H9 (cell line): ENCODE data around the gene TMEM171. TPM values are rescaled to one million over a fixed set of nuclear protein-coding genes. Genes with fewer than 3 reads are reported as not detected.

ENCODE experiments used
- DNase-seq: peaks from one replicate; pipeline ENCODE4 v3.0.0-alpha.2; 2017
- H2AFZ ChIP-seq: one replicate; pipeline ENCODE4 v1.6.1; 2013; ENCODE audit warnings: mild to moderate bottlenecking, low read length, control low read depth, moderate library complexity
- H2AK5ac ChIP-seq: 2 replicates; pipeline ENCODE4 v1.6.1; 2013; ENCODE audit warnings: low read length, control low read depth, mixed read lengths; ENCODE audit not compliant: insufficient read length
- H2BK120ac ChIP-seq: one replicate; pipeline ENCODE4 v1.6.1; 2013; ENCODE audit warnings: low read depth, mild to moderate bottlenecking, low read length, control low read depth, inconsistent platforms; ENCODE audit not compliant: poor library complexity, severe bottlenecking
- H2BK12ac ChIP-seq: 2 replicates; pipeline ENCODE4 v1.6.1; 2013; ENCODE audit warnings: low read length, control low read depth, mixed read lengths, low read depth; ENCODE audit not compliant: insufficient read length
- H2BK15ac ChIP-seq: 2 replicates; pipeline ENCODE4 v1.6.1; 2013; ENCODE audit warnings: low read depth, low read length, control low read depth
- H2BK20ac ChIP-seq: one replicate; pipeline ENCODE4 v1.6.1; 2013; ENCODE audit warnings: low read depth, mild to moderate bottlenecking, low read length, control low read depth, inconsistent platforms; ENCODE audit not compliant: poor library complexity, severe bottlenecking
- H2BK5ac ChIP-seq: 2 replicates; pipeline ENCODE4 v1.6.1; 2013; ENCODE audit warnings: low read length, control low read depth, mixed read lengths; ENCODE audit not compliant: insufficient read length
- H3K14ac ChIP-seq: 2 replicates; pipeline ENCODE4 v1.6.1; 2013; ENCODE audit warnings: low read length, control low read depth; ENCODE audit not compliant: insufficient read depth
- H3K18ac ChIP-seq: 2 replicates; pipeline ENCODE4 v1.6.1; 2013; ENCODE audit warnings: low read depth, mild to moderate bottlenecking, mixed read lengths, low read length, control low read depth; ENCODE audit not compliant: insufficient read length
- H3K23ac ChIP-seq: 2 replicates; pipeline ENCODE4 v1.6.1; 2013; ENCODE audit warnings: low read length, control low read depth, mixed read lengths, low read depth; ENCODE audit not compliant: insufficient read length
- H3K23me2 ChIP-seq: 2 replicates; pipeline ENCODE4 v1.6.1; 2013; ENCODE audit warnings: low read depth, mild to moderate bottlenecking, mixed read lengths, low read length, control low read depth; ENCODE audit not compliant: insufficient read length, poor library complexity, severe bottlenecking
- H3K27ac ChIP-seq: 2 replicates; pipeline ENCODE4 v1.5.1; 2013; ENCODE audit warnings: low read length, control low read depth, mixed read lengths, low read depth; ENCODE audit not compliant: insufficient read length
- H3K27me3 ChIP-seq: 2 replicates; pipeline ENCODE4 v1.6.1; 2013; ENCODE audit warnings: low read length, control low read depth, inconsistent platforms; ENCODE audit not compliant: insufficient read depth
- H3K4ac ChIP-seq: 2 replicates; pipeline ENCODE4 v1.6.1; 2013; ENCODE audit warnings: low read depth, mild to moderate bottlenecking, control low read depth, inconsistent platforms, low read length, moderate library complexity
- H3K4me1 ChIP-seq: 2 replicates; pipeline ENCODE4 v1.6.1; 2013; ENCODE audit warnings: low read length, control low read depth, inconsistent platforms; ENCODE audit not compliant: insufficient read depth
- H3K4me2 ChIP-seq: 2 replicates; pipeline ENCODE4 v1.6.1; 2013; ENCODE audit warnings: low read length, control low read depth, mixed read lengths; ENCODE audit not compliant: insufficient read length, insufficient read depth
- H3K56ac ChIP-seq: 2 replicates; pipeline ENCODE4 v1.6.1; 2013; ENCODE audit warnings: low read depth, mild to moderate bottlenecking, mixed read lengths, low read length, control low read depth; ENCODE audit not compliant: insufficient read length
- H3K79me1 ChIP-seq: 2 replicates; pipeline ENCODE4 v1.6.1; 2013; ENCODE audit warnings: low read depth, mild to moderate bottlenecking, moderate library complexity, low read length, control low read depth, inconsistent platforms; ENCODE audit not compliant: insufficient read depth, poor library complexity, severe bottlenecking
- H3K79me2 ChIP-seq: 2 replicates; pipeline ENCODE4 v1.6.1; 2013; ENCODE audit warnings: low read length, control low read depth, inconsistent platforms; ENCODE audit not compliant: insufficient read depth
- H3K9ac ChIP-seq: 2 replicates; pipeline ENCODE4 v1.6.1; 2013; ENCODE audit warnings: low read length, control low read depth, mixed read lengths; ENCODE audit not compliant: insufficient read length; ENCODE audit errors: extremely low read depth
- H3K9me3 ChIP-seq: one replicate; pipeline ENCODE4 v1.6.1; 2013; ENCODE audit warnings: low read depth, low read length, inconsistent platforms; ENCODE audit not compliant: control insufficient read depth
- H3T11ph ChIP-seq: one replicate; pipeline ENCODE4 v1.6.1; 2013; ENCODE audit warnings: mild to moderate bottlenecking, low read length, control low read depth, inconsistent platforms
- H4K20me1 ChIP-seq: one replicate; pipeline ENCODE4 v1.6.1; 2013; ENCODE audit not compliant: control insufficient read depth, insufficient read length, insufficient read depth
- H4K5ac ChIP-seq: 2 replicates; pipeline ENCODE4 v1.6.1; 2013; ENCODE audit warnings: low read depth, mild to moderate bottlenecking, mixed read lengths, low read length, control low read depth; ENCODE audit not compliant: insufficient read length
- H4K8ac ChIP-seq: replicated peaks from 2 replicates; pipeline ENCODE4 v1.6.1; 2013; ENCODE audit warnings: low read length, control low read depth, mixed read lengths, low read depth; ENCODE audit not compliant: insufficient read length
- H4K91ac ChIP-seq: 2 replicates; pipeline ENCODE4 v1.6.1; 2013; ENCODE audit warnings: low read depth, mild to moderate bottlenecking, moderate library complexity, mixed read lengths, low read length, control low read depth; ENCODE audit not compliant: insufficient read length
- H3K27ac Mint-ChIP-seq, 3 experiments: 2 replicates in 2 of 3; 3 replicates in 1 of 3; pipeline ENCODE4 v1.8.0; 2020 to 2021; ENCODE audit warnings: mixed read lengths in 3 of 3, mild to moderate bottlenecking in 1 of 3, moderate library complexity in 1 of 3
- H3K27me3 Mint-ChIP-seq: 2 replicates; pipeline ENCODE4 v1.8.0; 2021; ENCODE audit warnings: low read depth, mild to moderate bottlenecking, moderate library complexity, mixed read lengths
- H3K36me3 Mint-ChIP-seq, 3 experiments: 2 replicates in 2 of 3; 3 replicates in 1 of 3; pipeline ENCODE4 v1.8.0; 2020 to 2021; ENCODE audit warnings: low read depth in 3 of 3, mixed read lengths in 3 of 3; ENCODE audit not compliant: insufficient read depth in 1 of 3
- H3K4me1 Mint-ChIP-seq, 2 experiments: 2 replicates each; pipeline ENCODE4 v1.8.0; 2020; ENCODE audit warnings: mixed read lengths in 2 of 2
- H3K4me3 Mint-ChIP-seq, 2 experiments: 2 replicates in 1 of 2; 3 replicates in 1 of 2; pipeline ENCODE4 v1.8.0; 2020 to 2021; ENCODE audit warnings: mild to moderate bottlenecking in 2 of 2, mixed read lengths in 2 of 2, moderate library complexity in 1 of 2
- H3K9me3 Mint-ChIP-seq, 2 experiments: 2 replicates in 1 of 2; 3 replicates in 1 of 2; pipeline ENCODE4 v1.8.0; 2020; ENCODE audit warnings: mild to moderate bottlenecking in 2 of 2, mixed read lengths in 2 of 2, moderate library complexity in 1 of 2
- CTCF ChIP-seq: fragments of 200-600 bp; sonication (generic); conservative IDR thresholded peaks from 3 replicates; pipeline ENCODE4 v1.8.0; 2021; ENCODE audit warnings: antibody characterized with exemption, mild to moderate bottlenecking
- WGBS: extraction: QIAGEN DNeasy Blood & Tissue Kit; methylation state at CpG from one replicate; pipeline ENCODE4 v1.1.7; 2013; ENCODE audit warnings: missing lambda C conversion rate, low lambda C conversion rate, mixed read lengths; ENCODE audit not compliant: insufficient read length; ENCODE audit errors: extremely low coverage; 5-methylcytosine and 5-hydroxymethylcytosine counted together
- total RNA-seq: library from RNA; stranded (reverse); gene quantifications from 2 replicates; pipeline ENCODE4 v1.2.1, GENCODE V29; 2021

The TMEM171 gene
- total RNA-seq, 1 experiment from 2014 or later: 0.42 TPM

DNA sequence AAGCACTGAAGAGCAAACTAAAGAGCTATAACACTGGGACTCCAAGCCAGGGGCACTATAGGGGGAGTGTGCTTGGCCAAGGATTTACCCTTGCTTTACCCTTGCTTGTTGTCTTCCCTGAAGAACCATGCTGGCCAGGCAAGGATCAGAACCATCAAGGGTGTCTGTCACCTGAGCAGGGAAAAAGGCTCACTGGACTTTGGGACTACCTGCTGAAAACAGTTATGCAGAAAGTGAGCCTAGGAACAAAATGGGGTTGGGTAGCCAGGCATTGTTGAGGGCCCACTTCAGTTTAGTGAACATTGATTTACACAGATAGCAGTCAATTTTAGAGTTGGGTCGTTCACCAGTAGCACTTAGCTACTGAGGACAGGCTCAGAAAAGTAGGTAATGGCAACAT, 8.0 kb upstream of the TMEM171 start:
- Histone ChIP-seq H3K4me1 (no peaks in the 10 kb centered on the region), H4K8ac (no peak overlapping the region), H3K9me3 (no peaks in the 10 kb centered on the region), H3K27ac (no peak overlapping the region), H2BK5ac (no peak overlapping the region), H3K23me2 (no peaks in the 10 kb centered on the region), H3K56ac (no peak overlapping the region), H3K27me3 (no peaks in the 10 kb centered on the region), H2AFZ (no peak overlapping the region), H3K4ac (no peak overlapping the region), H3K14ac (no peak overlapping the region), H3K4me2 (no peak overlapping the region), H2BK20ac (no peak overlapping the region), H3K23ac (no peak overlapping the region), H2AK5ac (no peak overlapping the region), H4K5ac (no peak overlapping the region), H2BK12ac (no peak overlapping the region), H3K9ac (no peak overlapping the region), H3K79me1 (no peaks in the 10 kb centered on the region), H2BK15ac (no peak overlapping the region), H3K79me2 (no peaks in the 10 kb centered on the region), H3T11ph (no peak overlapping the region), H4K20me1 (no peaks in the 10 kb centered on the region), H4K91ac (no peak overlapping the region), H2BK120ac (no peak overlapping the region), H3K18ac (no peak overlapping the region)
- Mint-ChIP-seq H3K27ac (no peak overlapping the region), H3K4me1 (peaks cover 4% of the 10 kb centered on the region in 2 experiments; a peak in 3 of 4 replicates), H3K9me3 (peaks cover 4 to 8% of the 10 kb centered on the region in 2 experiments), H3K36me3 (peaks cover 0 to 4% (median 0%) of the 10 kb centered on the region in 3 experiments; a peak in 1 of 7 replicates), H3K27me3 (peaks cover 15% of the 10 kb centered on the region), H3K4me3 (no peak overlapping the region)
- WGBS: no CpG with 5 or more reads among the region's 1 CpG
- no peak for DNase-seq
- no peak for TF ChIP-seq CTCF
